ENCODE data around the gene RER1. TPM values are rescaled to one million over a fixed set of nuclear protein-coding genes. Genes with fewer than 3 reads are reported as not detected.

RER1 gene
- total RNA-seq, 1 donor from 2014 or later, result 79.1 TPM

DNA sequence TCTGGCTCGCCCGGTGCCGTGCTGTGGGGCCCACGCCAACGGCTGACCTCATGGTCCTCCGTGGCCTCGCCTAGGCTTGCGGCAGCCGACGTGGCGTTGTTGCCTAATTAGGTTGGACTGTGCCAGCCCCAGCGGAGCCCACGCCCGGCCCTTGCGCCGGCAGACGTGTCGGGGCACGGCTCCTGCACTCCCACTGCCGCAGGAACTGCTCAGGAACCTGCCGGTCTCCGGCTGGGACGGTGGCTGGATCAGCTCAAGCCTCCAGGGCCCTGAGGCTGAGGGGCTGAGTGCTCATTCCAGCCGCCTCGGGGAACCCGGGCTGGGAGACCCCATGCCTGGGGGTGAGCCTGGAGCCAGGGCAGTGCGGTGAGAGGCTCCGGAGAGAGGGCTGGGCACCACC is 36.8 kb downstream of the RER1 start:
- H3K27me3 ChIP-seq (ENCODE audit: control insufficient read depth, insufficient read depth, low read length), result peaks cover 39% of the 10 kb centered on the region
- no peaks in the 10 kb centered on the region for H3K36me3 ChIP-seq (ENCODE audit: control insufficient read depth, insufficient read depth, low read length)
- no peak overlapping the region for H3K4me3 ChIP-seq (ENCODE audit: low read depth, low read length)
- TF ChIP-seq, protein P1, sequence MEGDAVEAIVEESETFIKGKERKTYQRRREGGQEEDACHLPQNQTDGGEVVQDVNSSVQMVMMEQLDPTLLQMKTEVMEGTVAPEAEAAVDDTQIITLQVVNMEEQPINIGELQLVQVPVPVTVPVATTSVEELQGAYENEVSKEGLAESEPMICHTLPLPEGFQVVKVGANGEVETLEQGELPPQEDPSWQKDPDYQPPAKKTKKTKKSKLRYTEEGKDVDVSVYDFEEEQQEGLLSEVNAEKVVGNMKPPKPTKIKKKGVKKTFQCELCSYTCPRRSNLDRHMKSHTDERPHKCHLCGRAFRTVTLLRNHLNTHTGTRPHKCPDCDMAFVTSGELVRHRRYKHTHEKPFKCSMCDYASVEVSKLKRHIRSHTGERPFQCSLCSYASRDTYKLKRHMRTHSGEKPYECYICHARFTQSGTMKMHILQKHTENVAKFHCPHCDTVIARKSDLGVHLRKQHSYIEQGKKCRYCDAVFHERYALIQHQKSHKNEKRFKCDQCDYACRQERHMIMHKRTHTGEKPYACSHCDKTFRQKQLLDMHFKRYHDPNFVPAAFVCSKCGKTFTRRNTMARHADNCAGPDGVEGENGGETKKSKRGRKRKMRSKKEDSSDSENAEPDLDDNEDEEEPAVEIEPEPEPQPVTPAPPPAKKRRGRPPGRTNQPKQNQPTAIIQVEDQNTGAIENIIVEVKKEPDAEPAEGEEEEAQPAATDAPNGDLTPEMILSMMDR (IDR thresholded peaks at IDR 0.05; ENCODE audit: insufficient read depth, low read length, poor library complexity, severe bottlenecking), result no peak
- no peak for DNase-seq (ENCODE audit: low read depth)

DNA sequence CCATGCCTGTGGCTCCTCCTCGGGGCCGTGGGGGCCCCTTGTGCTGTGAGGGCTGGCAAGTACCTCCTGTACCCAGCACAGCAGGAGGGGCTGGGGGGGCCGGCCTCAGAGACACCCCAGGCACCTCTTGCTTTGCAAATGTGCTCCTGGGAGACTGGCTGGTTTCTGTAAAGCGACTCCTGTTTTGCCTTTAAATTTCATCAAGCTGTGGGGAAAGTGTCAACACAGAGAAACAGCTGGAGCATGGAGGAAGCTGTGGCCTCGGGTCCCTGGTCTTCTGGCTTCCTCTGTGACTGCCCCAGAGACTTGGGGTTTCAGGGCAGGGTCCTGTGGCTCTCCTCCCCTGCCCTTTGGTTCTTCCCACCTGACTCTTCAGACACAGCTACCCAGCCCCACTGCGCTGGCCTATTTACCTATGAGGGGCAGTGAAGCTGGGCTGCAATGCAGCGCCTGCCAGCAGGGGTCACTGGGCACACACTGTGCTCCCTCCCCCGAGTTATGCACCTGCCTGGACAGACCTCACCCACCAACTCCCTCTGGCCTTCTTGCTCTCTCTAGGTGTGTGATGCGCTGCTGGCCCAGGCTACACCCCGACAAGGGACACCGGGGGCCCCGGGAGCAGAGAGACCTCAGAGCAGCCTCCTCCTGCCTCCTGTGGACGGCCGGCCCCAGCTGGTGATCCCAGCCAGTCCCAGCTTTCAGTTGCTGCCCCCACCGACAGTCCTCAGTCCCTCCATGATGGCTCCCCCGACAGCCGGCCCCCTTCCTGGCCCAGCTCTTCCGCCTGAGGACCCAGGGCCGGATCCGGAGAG is 38.3 kb downstream of the RER1 start:
- no peaks in the 10 kb centered on the region for H3K36me3 ChIP-seq (ENCODE audit: control insufficient read depth, insufficient read depth, low read length)
- TF ChIP-seq, protein P1 (IDR thresholded peaks at IDR 0.05; ENCODE audit: insufficient read depth, low read length, poor library complexity, severe bottlenecking), result peak; percentile 32
- no peak overlapping the region for H3K4me3 ChIP-seq (ENCODE audit: low read depth, low read length)
- H3K27me3 ChIP-seq (ENCODE audit: control insufficient read depth, insufficient read depth, low read length), result peaks cover 53% of the 10 kb centered on the region
- no peak for DNase-seq (ENCODE audit: low read depth)

DNA sequence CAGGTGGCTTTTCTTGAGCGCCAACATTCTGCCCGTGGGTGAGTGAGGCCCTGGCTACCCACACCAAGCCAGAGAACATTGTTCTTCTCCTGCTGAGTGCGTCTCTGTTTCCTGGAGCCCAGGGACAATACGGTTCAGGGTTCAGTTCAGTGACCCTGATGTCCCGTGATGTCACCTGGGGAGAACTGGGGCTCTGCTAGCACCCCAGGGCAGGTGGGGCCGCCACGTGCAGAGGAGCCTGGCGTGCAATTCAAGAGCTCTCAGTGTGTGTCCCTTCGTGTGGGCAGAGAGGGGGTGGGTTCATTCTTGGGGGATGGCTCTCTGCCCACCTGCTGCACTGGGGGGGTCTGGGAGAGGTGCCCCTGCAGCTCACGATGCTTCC is 38.9 kb downstream of the RER1 start:
- Histone ChIP-seq H3K36me3 (ENCODE audit: control insufficient read depth, insufficient read depth, low read length) (no peaks in the 10 kb centered on the region), H3K4me3 (ENCODE audit: low read depth, low read length) (no peak overlapping the region), H3K27me3 (ENCODE audit: control insufficient read depth, insufficient read depth, low read length) (peaks cover 56% of the 10 kb centered on the region)
- TF ChIP-seq, protein P1 (IDR thresholded peaks at IDR 0.05; ENCODE audit: insufficient read depth, low read length, poor library complexity, severe bottlenecking), result no peak
- DNase-seq (ENCODE audit: low read depth), result no peak

DNA sequence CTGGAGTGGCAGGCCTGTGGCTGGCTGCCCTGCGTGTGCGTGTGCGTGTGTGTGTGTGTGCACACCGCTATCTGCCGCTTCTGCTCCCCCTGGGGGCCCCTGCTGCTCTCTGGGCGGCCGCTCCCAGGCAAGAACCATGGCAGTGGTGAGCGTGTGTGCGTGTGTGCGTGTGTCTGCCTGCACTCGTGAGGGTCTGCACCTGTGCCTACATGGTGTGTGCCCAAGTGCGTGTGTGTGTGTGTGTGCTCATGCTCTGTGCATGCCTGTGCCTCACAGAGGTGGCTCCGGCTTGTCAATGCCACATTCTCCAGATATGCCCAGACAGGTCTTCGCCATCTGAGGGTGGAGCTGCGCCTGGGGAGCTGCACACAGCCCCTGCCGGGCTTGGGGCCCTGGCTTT is 39.5 kb downstream of the RER1 start:
- DNase-seq (ENCODE audit: low read depth), result no peak
- Histone ChIP-seq H3K4me3 (ENCODE audit: low read depth, low read length) (no peak overlapping the region), H3K36me3 (ENCODE audit: control insufficient read depth, insufficient read depth, low read length) (no peaks in the 10 kb centered on the region), H3K27me3 (ENCODE audit: control insufficient read depth, insufficient read depth, low read length) (peaks cover 53% of the 10 kb centered on the region)
- TF ChIP-seq, protein P1 (IDR thresholded peaks at IDR 0.05; ENCODE audit: insufficient read depth, low read length, poor library complexity, severe bottlenecking), result no peak

DNA sequence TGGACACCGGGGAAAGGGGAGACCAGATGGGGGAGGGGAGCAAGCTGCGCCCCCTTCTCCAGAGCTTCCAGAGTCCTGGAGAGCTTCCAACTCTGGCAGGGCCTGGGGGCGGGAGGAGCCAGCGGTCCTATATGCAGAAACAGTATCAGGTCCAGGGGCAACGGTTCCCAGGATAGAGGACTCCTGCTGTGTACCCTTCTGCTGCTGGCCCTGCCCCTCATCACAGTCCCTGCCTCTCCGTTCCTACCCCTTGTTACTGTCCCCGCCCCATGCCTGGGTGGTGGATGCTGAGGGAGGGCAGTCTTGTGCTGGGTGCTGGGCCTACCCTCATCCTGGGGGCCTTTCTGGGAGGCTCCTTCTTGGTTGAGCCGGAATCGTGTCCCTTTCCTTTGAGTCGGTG is 39.9 kb downstream of the RER1 start:
- Histone ChIP-seq H3K36me3 (ENCODE audit: control insufficient read depth, insufficient read depth, low read length) (no peaks in the 10 kb centered on the region), H3K4me3 (ENCODE audit: low read depth, low read length) (no peak overlapping the region), H3K27me3 (ENCODE audit: control insufficient read depth, insufficient read depth, low read length) (peaks cover 49% of the 10 kb centered on the region)
- DNase-seq (ENCODE audit: low read depth), result no peak
- TF ChIP-seq, protein P1 (IDR thresholded peaks at IDR 0.05; ENCODE audit: insufficient read depth, low read length, poor library complexity, severe bottlenecking), result no peak

DNA sequence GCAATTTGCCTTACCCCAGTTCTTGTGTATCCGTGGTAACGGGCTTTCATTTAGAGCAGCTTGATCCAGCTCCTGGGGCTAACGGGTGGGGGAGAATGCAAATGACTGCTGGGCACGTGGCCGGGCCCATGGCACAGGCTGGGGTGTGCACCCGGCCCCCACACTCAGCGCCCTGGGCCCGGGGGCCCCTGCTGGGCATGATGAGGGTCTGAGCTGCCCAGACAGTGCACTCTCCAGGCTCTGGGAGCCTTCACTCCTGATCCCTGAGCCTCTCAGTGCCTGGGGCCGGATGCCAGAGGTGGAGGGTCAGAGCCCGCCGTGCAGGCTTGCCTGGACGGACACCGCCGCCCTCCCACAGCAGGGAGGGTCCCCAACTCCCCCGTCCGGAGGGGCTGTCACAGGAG is 40.8 kb downstream of the RER1 start:
- Histone ChIP-seq H3K4me3 (ENCODE audit: low read depth, low read length) (no peak overlapping the region), H3K27me3 (ENCODE audit: control insufficient read depth, insufficient read depth, low read length) (peaks cover 45% of the 10 kb centered on the region), H3K36me3 (ENCODE audit: control insufficient read depth, insufficient read depth, low read length) (no peaks in the 10 kb centered on the region)
- TF ChIP-seq, protein P1 (IDR thresholded peaks at IDR 0.05; ENCODE audit: insufficient read depth, low read length, poor library complexity, severe bottlenecking), result no peak
- DNase-seq (ENCODE audit: low read depth), result no peak

All from kidney epithelial cell (primary cell).